Nephron progenitor cell (in vitro differentiated cells): ENCODE results near the gene TAF3.
A peak's percentile ranks its signal among the peaks of the same experiment; 100 is the strongest.

Experiments
- DNase-seq: peaks from one replicate; pipeline ENCODE4 v3.0.0; 2021
- H3K27ac Mint-ChIP-seq: 2 replicates; pipeline ENCODE4 v1.8.0; 2021; ENCODE audit warnings: mild to moderate bottlenecking, moderate library complexity, mixed read lengths
- H3K27me3 Mint-ChIP-seq: 2 replicates; pipeline ENCODE4 v1.8.0; 2021; ENCODE audit warnings: mild to moderate bottlenecking, low read depth, mixed read lengths; ENCODE audit not compliant: poor library complexity
- H3K36me3 Mint-ChIP-seq: 2 replicates; pipeline ENCODE4 v1.8.0; 2021; ENCODE audit warnings: low read depth, mixed read lengths
- H3K4me1 Mint-ChIP-seq: 2 replicates; pipeline ENCODE4 v1.8.0; 2021; ENCODE audit warnings: mixed read lengths
- H3K4me3 Mint-ChIP-seq: 2 replicates; pipeline ENCODE4 v1.8.0; 2021; ENCODE audit warnings: mild to moderate bottlenecking, moderate library complexity, mixed read lengths
- H3K9me3 Mint-ChIP-seq: 2 replicates; pipeline ENCODE4 v1.8.0; 2021; ENCODE audit warnings: mild to moderate bottlenecking, moderate library complexity, mixed read lengths
- TF ChIP-seq, protein P1 (sequence below): fragments of 200-600 bp; sonication (generic); IDR thresholded peaks from 2 replicates; pipeline ENCODE4 v1.5.0; 2021; ENCODE audit warnings: antibody characterized with exemption

The TAF3 gene

DNA sequence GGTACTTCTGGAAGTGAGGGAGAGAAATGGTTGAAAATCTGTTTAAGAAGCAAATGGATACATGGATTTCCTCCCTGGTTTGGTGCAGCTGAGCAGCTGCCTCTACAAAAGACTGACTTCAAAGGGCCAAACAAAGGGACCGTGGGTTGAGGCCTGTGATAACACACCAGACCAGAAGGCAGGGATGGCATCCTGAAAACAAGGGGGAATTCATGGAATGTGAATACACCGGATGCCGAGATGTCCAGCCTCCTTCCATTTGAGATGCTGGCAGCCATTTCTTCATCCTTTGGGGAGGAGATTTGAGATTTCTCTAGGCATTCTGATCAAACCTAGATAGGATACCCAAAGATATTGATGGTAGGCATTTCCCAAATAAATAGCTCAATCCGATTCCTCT, 36.9 kb downstream of the TAF3 start:
- TF ChIP-seq, protein P1, sequence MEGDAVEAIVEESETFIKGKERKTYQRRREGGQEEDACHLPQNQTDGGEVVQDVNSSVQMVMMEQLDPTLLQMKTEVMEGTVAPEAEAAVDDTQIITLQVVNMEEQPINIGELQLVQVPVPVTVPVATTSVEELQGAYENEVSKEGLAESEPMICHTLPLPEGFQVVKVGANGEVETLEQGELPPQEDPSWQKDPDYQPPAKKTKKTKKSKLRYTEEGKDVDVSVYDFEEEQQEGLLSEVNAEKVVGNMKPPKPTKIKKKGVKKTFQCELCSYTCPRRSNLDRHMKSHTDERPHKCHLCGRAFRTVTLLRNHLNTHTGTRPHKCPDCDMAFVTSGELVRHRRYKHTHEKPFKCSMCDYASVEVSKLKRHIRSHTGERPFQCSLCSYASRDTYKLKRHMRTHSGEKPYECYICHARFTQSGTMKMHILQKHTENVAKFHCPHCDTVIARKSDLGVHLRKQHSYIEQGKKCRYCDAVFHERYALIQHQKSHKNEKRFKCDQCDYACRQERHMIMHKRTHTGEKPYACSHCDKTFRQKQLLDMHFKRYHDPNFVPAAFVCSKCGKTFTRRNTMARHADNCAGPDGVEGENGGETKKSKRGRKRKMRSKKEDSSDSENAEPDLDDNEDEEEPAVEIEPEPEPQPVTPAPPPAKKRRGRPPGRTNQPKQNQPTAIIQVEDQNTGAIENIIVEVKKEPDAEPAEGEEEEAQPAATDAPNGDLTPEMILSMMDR, result no peak
- H3K36me3 Mint-ChIP-seq, result peaks cover 47% of the 10 kb centered on the region
- peaks cover 2% of the 10 kb centered on the region for H3K27me3 Mint-ChIP-seq
- H3K4me1 Mint-ChIP-seq, result peaks cover 35% of the 10 kb centered on the region
- peaks cover 18% of the 10 kb centered on the region for H3K9me3 Mint-ChIP-seq
- no peak for DNase-seq
- H3K27ac Mint-ChIP-seq, result peak overlapping the region; percentile 2
- H3K4me3 Mint-ChIP-seq, result no peak overlapping the region

DNA sequence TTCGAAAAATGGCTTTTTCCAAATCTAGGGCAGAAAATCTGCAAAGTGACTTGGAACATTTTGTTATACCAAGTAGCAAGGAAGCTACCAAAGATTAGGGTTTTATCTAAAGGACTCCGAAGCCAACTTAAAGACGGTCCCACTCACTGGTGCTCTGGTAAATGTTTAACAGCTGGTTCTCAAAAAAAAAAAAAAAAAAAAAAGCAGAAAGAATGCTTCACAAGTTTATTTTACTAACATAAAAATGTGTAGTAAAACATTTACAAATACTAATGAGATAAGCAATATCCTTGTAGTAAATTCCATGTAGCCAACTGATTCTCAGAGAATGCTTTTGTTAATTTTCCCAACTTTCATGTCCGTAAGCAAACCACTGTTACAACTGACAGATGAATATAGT, 38.4 kb downstream of the TAF3 start:
- no peak for DNase-seq
- TF ChIP-seq, protein P1, result no peak
- H3K27me3 Mint-ChIP-seq, result peaks cover 2% of the 10 kb centered on the region
- H3K4me3 Mint-ChIP-seq, result no peak overlapping the region
- no peak overlapping the region for H3K27ac Mint-ChIP-seq
- H3K9me3 Mint-ChIP-seq, result peaks cover 33% of the 10 kb centered on the region
- H3K36me3 Mint-ChIP-seq, result peaks cover 55% of the 10 kb centered on the region
- peaks cover 28% of the 10 kb centered on the region for H3K4me1 Mint-ChIP-seq

DNA sequence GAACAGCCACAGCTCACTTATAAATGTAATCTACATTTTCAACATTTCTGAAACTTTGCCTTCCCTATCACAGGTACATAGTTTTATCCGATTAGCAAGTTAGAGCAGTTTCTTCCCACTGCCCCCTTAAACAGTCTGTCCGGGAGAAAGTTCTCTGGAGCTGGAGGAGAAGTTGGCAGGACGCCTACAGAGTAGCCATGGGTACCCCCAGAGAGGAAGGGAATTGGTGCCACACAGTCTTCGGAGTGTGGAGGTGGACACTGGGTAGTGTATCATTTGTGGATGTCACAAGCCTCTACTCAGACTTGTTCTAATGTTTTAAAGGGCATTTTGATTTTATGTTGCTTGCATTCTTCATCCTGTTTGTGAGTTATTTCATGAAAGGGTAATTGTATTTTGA, 39.0 kb downstream of the TAF3 start:
- H3K36me3 Mint-ChIP-seq, result peaks cover 55% of the 10 kb centered on the region
- no peak for DNase-seq
- TF ChIP-seq, protein P1, result no peak
- peaks cover 39% of the 10 kb centered on the region for H3K9me3 Mint-ChIP-seq
- H3K4me1 Mint-ChIP-seq, result peaks cover 28% of the 10 kb centered on the region
- H3K4me3 Mint-ChIP-seq, result no peak overlapping the region
- peaks cover 2% of the 10 kb centered on the region for H3K27me3 Mint-ChIP-seq
- H3K27ac Mint-ChIP-seq, result peak overlapping the region; percentile 70

DNA sequence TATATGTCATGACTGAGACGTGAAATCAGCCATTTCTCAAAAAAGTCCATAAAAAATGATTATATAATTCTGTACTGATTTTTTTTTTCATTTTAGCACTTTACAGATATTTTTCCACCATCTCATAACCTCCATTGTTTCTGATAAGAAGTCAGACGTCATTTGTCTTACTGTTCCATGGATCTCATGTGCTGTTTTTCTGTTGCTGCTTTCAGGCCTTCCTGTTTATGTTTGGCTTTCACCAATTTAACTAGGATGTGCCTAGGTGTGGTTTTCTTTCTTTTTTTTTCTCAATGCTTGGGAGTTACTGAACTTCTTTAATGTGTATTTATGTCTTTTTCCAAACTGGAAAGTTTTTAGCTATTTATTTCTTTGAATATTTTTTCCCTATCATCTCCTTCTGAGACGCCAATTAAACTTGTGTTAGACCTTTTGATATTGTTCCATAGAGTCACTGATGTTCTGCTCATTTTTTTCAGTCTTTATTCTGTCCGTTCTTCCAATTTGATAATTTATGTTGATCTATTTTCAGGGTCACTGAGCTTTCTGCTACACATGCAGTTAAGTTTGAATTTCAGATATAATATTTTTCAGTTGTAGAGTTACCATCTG, 43.3 kb downstream of the TAF3 start:
- H3K36me3 Mint-ChIP-seq, result peaks cover 82% of the 10 kb centered on the region
- H3K4me3 Mint-ChIP-seq, result no peak overlapping the region
- H3K27ac Mint-ChIP-seq, result no peak overlapping the region
- DNase-seq, result no peak
- TF ChIP-seq, protein P1, result no peak
- no peaks in the 10 kb centered on the region for H3K27me3 Mint-ChIP-seq
- H3K9me3 Mint-ChIP-seq, result peaks cover 70% of the 10 kb centered on the region
- peaks cover 17% of the 10 kb centered on the region for H3K4me1 Mint-ChIP-seq

DNA sequence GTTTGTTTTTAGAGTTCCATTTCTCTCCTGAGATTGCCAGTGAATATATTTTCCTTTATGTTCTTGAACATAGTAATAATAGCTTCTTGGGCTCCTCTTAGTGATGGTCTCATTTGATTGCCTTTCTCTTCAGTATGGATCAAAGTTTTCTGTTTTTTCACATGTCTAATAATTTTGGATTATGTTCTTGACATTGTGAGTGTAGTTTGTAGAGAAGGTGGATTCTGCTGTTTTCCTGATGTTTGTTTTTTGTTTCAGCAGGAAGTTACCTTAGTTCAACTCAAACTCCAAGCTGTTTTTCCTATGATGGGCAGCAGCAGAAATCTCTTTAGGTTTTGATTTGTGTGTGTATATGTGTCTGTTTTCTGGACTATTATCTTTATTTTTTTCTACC, 43.8 kb downstream of the TAF3 start:
- TF ChIP-seq, protein P1, result no peak
- no peaks in the 10 kb centered on the region for H3K27me3 Mint-ChIP-seq
- no peak overlapping the region for H3K27ac Mint-ChIP-seq
- H3K4me1 Mint-ChIP-seq, result peaks cover 15% of the 10 kb centered on the region
- H3K9me3 Mint-ChIP-seq, result peaks cover 70% of the 10 kb centered on the region
- no peak for DNase-seq
- peaks cover 79% of the 10 kb centered on the region for H3K36me3 Mint-ChIP-seq
- no peak overlapping the region for H3K4me3 Mint-ChIP-seq

DNA sequence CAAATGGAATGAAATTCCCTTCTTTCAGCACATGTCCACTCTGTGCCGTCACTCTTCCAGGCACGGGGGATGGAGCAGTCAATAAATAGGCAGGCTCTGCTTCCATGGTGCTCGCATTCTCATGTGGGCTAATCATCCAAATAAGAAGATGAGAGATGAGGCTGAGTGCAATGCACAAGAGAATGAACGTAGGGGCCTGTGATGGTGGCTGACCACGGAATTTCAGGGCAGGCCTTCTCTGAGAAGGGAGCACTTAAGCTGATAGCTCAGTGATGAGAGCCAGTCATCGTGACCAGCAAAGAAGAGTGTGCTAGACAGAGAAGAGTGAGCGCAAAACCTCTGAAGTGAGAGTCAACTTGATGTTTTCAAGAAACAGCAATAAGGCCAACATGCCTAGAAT, 47.9 kb downstream of the TAF3 start:
- Mint-ChIP-seq H3K4me1 (peaks cover 5% of the 10 kb centered on the region), H3K27ac (no peak overlapping the region), H3K27me3 (no peaks in the 10 kb centered on the region), H3K36me3 (peaks cover 49% of the 10 kb centered on the region), H3K9me3 (peaks cover 42% of the 10 kb centered on the region), H3K4me3 (no peak overlapping the region)
- DNase-seq, result no peak
- TF ChIP-seq, protein P1, result no peak
